ENCODE results near the gene PKD1L1.

DNA sequence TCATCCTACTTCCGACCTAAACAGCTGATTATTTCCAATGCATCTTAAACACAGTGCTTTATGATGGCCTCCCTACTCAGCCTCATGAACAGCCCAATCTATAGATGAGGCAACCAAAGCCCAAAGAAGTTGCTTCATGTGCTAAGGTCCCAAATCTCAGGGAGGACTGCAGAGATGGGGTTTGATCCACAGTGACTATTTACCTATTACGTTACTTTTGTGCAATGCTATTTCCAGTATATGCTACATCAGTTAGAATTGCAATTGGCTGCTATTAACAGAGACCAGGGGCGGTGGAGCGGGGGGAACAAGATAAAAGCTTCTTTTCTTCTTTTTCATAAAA, 213.3 kb downstream of the PKD1L1 start:
- TF ChIP-seq, protein P1, sequence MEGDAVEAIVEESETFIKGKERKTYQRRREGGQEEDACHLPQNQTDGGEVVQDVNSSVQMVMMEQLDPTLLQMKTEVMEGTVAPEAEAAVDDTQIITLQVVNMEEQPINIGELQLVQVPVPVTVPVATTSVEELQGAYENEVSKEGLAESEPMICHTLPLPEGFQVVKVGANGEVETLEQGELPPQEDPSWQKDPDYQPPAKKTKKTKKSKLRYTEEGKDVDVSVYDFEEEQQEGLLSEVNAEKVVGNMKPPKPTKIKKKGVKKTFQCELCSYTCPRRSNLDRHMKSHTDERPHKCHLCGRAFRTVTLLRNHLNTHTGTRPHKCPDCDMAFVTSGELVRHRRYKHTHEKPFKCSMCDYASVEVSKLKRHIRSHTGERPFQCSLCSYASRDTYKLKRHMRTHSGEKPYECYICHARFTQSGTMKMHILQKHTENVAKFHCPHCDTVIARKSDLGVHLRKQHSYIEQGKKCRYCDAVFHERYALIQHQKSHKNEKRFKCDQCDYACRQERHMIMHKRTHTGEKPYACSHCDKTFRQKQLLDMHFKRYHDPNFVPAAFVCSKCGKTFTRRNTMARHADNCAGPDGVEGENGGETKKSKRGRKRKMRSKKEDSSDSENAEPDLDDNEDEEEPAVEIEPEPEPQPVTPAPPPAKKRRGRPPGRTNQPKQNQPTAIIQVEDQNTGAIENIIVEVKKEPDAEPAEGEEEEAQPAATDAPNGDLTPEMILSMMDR (IDR thresholded peaks at IDR 0.05): no peak
- TF ChIP-seq POLR2A (IDR thresholded peaks at IDR 0.05) (no peak), EP300 (IDR thresholded peaks at IDR 0.05) (no peak), POLR2AphosphoS5 (IDR thresholded peaks at IDR 0.05) (no peak)

Measured in suprapubic skin (tissue), 4 donors.